Measurements from ENCODE around the gene OR13A1.

DNA sequence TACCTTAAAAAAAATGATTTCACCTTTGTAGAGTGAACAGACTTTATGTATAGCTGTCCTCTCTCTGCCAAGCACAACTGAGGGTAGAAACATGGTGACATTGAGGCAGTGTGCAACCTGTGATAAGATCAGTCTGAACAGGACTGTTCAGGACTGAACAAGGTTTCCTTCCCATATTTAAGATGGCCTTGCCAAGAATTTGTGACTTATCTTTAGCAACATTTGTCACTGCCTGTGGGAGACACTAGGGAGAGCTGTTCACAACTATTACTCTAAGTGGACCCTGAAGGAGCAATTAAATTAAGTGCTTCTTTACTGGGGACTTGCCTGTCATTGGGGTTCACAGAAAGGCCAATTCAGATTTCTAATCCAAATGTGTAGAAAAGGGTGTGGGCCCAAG is 6.7 kb downstream of the OR13A1 start:
- TF ChIP-seq, protein P1, sequence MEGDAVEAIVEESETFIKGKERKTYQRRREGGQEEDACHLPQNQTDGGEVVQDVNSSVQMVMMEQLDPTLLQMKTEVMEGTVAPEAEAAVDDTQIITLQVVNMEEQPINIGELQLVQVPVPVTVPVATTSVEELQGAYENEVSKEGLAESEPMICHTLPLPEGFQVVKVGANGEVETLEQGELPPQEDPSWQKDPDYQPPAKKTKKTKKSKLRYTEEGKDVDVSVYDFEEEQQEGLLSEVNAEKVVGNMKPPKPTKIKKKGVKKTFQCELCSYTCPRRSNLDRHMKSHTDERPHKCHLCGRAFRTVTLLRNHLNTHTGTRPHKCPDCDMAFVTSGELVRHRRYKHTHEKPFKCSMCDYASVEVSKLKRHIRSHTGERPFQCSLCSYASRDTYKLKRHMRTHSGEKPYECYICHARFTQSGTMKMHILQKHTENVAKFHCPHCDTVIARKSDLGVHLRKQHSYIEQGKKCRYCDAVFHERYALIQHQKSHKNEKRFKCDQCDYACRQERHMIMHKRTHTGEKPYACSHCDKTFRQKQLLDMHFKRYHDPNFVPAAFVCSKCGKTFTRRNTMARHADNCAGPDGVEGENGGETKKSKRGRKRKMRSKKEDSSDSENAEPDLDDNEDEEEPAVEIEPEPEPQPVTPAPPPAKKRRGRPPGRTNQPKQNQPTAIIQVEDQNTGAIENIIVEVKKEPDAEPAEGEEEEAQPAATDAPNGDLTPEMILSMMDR (IDR thresholded peaks at IDR 0.05; ENCODE audit: low read depth, low read length): 0 out of 2 replicates have a peak, but pooled peaks have one; percentile 5
- no peak for TF ChIP-seq EZH2phosphoT487 (IDR thresholded peaks at IDR 0.05; ENCODE audit: low read depth)
